HepG2 (cell line): ENCODE measurements around the gene SLC35B1. TPM values are rescaled to one million over a fixed set of nuclear protein-coding genes. Genes with fewer than 3 reads are reported as not detected.
A peak's percentile ranks its signal among the peaks of the same experiment; 100 is the strongest.

ENCODE experiments used
- ETV5 ChIP-seq: IDR thresholded peaks from 2 replicates; pipeline ENCODE4 v1.6.1; 2018; ENCODE audit warnings: missing biosample characterization, missing genetic modification reagents, inconsistent platforms, borderline replicate concordance
- MLXIP ChIP-seq: sonication (generic); formaldehyde crosslinking; IDR thresholded peaks from 2 replicates; pipeline ENCODE4 v1.9.0; 2021; ENCODE audit warnings: missing genetic modification reagents, borderline replicate concordance
- SMARCE1 ChIP-seq: fragments of 450-650 bp; IDR thresholded peaks from 2 replicates; pipeline ENCODE4 v1.6.1; 2017; ENCODE audit warnings: borderline replicate concordance
- SNAPC4 ChIP-seq: sonication (generic); formaldehyde crosslinking; IDR thresholded peaks from 2 replicates; pipeline ENCODE4 v1.4.0; 2020; ENCODE audit warnings: mild to moderate bottlenecking, missing genetic modification reagents
- SYNCRIP ChIP-seq: fragments of 200-400 bp; formaldehyde crosslinking; IDR thresholded peaks from 2 replicates; pipeline ENCODE4 v1.6.1; 2018; ENCODE audit warnings: mild to moderate bottlenecking, low read depth, low read length; ENCODE audit not compliant: insufficient read depth
- ZNF678 ChIP-seq: sonication (generic); formaldehyde crosslinking; IDR thresholded peaks from 2 replicates; pipeline ENCODE4 v1.4.0; 2020; ENCODE audit warnings: mild to moderate bottlenecking, missing genetic modification reagents
- ZNF740 ChIP-seq: sonication (generic); formaldehyde crosslinking; IDR thresholded peaks from 2 replicates; pipeline ENCODE4 v1.4.0; 2020; ENCODE audit warnings: missing genetic modification reagents
- ZNF883 ChIP-seq: sonication (generic); formaldehyde crosslinking; IDR thresholded peaks from 2 replicates; pipeline ENCODE4 v1.5.1; 2020; ENCODE audit warnings: mild to moderate bottlenecking, missing genetic modification reagents; ENCODE audit errors: not compliant biosample characterization
- ZSCAN20 ChIP-seq: sonication (generic); formaldehyde crosslinking; IDR thresholded peaks from 2 replicates; pipeline ENCODE4 v1.4.0; 2020; ENCODE audit warnings: missing genetic modification reagents, mild to moderate bottlenecking, borderline replicate concordance
- polyA plus RNA-seq, 8 experiments: library from polyadenylated mRNA; depleted of rRNA in 3 of 8; stranded (reverse) in 7 of 8; unstranded in 1 of 8; fragments of >200 nt; fragmentation: Illumina TruSeq in 4 of 8; extraction: Trizol in 4 of 8; gene quantifications; 2 replicates each; pipeline versions ENCODE4 v1.2.1 to v1.2.3, GENCODE V29; 2011 to 2016; ENCODE audit warnings: low read depth in 4 of 8, missing spikeins in 1 of 8, mixed read lengths in 1 of 8; ENCODE audit not compliant: insufficient read depth in 1 of 8
- total RNA-seq, 5 experiments: library from RNA; depleted of rRNA; stranded (reverse); fragments of >200 nt; fragmentation: Illumina TruSeq; extraction: Trizol; gene quantifications; 2 replicates each; pipeline ENCODE4 v1.2.3, GENCODE V29; 2016; ENCODE audit warnings: low read depth in 1 of 5
- TF ChIP-seq, protein P1 (sequence below): sonication (generic); formaldehyde crosslinking; IDR thresholded peaks from 2 replicates; pipeline ENCODE4 v1.4.0; 2020; ENCODE audit warnings: missing genetic modification reagents, borderline replicate concordance
- TF ChIP-seq, protein P2 (sequence below): sonication (generic); formaldehyde crosslinking; IDR thresholded peaks from 2 replicates; pipeline ENCODE4 v1.4.0; 2020; ENCODE audit warnings: missing genetic modification reagents, borderline replicate concordance

The SLC35B1 gene
- total and polyA plus RNA-seq, 2 of the 13 experiments (the other 11 are each of a cell fraction or from before 2014, with no cell fraction given) = 99.6 to 113 TPM

GRCh38 chr17:49677134-49677932 lies 30.4 kb downstream of the SLC35B1 start (continued):
- TF ChIP-seq SNAPC4 = no peak
- TF ChIP-seq ZNF740 (CRISPR knock-in tag) = peak; percentile 99
- no peak for TF ChIP-seq MLXIP
- TF ChIP-seq, protein P1, sequence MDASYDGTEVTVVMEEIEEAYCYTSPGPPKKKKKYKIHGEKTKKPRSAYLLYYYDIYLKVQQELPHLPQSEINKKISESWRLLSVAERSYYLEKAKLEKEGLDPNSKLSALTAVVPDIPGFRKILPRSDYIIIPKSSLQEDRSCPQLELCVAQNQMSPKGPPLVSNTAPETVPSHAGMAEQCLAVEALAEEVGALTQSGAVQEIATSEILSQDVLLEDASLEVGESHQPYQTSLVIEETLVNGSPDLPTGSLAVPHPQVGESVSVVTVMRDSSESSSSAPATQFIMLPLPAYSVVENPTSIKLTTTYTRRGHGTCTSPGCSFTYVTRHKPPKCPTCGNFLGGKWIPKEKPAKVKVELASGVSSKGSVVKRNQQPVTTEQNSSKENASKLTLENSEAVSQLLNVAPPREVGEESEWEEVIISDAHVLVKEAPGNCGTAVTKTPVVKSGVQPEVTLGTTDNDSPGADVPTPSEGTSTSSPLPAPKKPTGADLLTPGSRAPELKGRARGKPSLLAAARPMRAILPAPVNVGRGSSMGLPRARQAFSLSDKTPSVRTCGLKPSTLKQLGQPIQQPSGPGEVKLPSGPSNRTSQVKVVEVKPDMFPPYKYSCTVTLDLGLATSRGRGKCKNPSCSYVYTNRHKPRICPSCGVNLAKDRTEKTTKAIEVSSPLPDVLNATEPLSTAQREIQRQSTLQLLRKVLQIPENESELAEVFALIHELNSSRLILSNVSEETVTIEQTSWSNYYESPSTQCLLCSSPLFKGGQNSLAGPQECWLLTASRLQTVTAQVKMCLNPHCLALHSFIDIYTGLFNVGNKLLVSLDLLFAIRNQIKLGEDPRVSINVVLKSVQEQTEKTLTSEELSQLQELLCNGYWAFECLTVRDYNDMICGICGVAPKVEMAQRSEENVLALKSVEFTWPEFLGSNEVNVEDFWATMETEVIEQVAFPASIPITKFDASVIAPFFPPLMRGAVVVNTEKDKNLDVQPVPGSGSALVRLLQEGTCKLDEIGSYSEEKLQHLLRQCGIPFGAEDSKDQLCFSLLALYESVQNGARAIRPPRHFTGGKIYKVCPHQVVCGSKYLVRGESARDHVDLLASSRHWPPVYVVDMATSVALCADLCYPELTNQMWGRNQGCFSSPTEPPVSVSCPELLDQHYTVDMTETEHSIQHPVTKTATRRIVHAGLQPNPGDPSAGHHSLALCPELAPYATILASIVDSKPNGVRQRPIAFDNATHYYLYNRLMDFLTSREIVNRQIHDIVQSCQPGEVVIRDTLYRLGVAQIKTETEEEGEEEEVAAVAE (CRISPR knock-in tag) = no peak
- no peak; the same call in none of the 2 replicates for TF ChIP-seq ZNF678 (CRISPR knock-in tag)
- no peak for TF ChIP-seq ZNF883
- TF ChIP-seq SMARCE1 = no peak
- no peak for TF ChIP-seq SYNCRIP
- TF ChIP-seq, protein P2, sequence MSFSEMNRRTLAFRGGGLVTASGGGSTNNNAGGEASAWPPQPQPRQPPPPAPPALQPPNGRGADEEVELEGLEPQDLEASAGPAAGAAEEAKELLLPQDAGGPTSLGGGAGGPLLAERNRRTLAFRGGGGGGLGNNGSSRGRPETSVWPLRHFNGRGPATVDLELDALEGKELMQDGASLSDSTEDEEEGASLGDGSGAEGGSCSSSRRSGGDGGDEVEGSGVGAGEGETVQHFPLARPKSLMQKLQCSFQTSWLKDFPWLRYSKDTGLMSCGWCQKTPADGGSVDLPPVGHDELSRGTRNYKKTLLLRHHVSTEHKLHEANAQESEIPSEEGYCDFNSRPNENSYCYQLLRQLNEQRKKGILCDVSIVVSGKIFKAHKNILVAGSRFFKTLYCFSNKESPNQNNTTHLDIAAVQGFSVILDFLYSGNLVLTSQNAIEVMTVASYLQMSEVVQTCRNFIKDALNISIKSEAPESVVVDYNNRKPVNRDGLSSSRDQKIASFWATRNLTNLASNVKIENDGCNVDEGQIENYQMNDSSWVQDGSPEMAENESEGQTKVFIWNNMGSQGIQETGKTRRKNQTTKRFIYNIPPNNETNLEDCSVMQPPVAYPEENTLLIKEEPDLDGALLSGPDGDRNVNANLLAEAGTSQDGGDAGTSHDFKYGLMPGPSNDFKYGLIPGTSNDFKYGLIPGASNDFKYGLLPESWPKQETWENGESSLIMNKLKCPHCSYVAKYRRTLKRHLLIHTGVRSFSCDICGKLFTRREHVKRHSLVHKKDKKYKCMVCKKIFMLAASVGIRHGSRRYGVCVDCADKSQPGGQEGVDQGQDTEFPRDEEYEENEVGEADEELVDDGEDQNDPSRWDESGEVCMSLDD (CRISPR knock-in tag) = no peak; the same call in 1 of the 2 replicates
- no peak for TF ChIP-seq ZSCAN20
- no peak for TF ChIP-seq ETV5 (CRISPR knock-in tag)
